22Rv1 (cell line): Measurements from ENCODE around the gene C3orf52.

Source experiments
- CTCF ChIP-seq: fragments of 450-650 bp; IDR thresholded peaks from 2 replicates; pipeline ENCODE4 v1.5.1; 2017; ENCODE audit warnings: mild to moderate bottlenecking
- ZFX ChIP-seq: fragments of 450-650 bp; IDR thresholded peaks from 2 replicates; pipeline ENCODE4 v1.6.1; 2017; ENCODE audit warnings: antibody characterized with exemption, borderline replicate concordance

DNA sequence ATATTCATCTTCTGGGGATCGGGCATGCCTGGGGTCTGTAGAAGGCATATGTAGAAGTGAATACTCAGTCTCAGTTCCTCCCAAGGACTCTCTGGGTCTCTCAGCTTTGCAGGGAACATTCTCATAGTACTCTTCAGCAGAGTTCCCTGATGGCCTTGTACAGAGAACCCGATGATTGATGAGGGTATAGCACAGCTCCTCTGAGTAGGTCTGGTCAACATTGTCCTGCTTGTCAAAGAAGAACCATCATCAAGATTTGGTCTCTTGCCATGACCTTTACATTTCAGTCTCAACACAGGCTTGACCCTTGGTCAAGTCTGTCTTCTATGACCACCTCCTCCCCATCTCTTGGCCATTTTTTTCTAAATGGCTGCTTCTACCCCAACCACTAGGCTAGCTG, 37.4 kb downstream of the C3orf52 start:
- no peak for TF ChIP-seq CTCF
- TF ChIP-seq ZFX = no peak
